GM12878 (cell line): ENCODE data around the gene DNAJC9. TPM values are rescaled to one million over a fixed set of nuclear protein-coding genes. Genes with fewer than 3 reads are reported as not detected.

Source experiments
- ATF7 ChIP-seq: fragments of 450-650 bp; IDR thresholded peaks from 2 replicates; pipeline ENCODE4 v1.6.1; 2016; ENCODE audit warnings: low read depth, mild to moderate bottlenecking
- BRCA1 ChIP-seq: IDR thresholded peaks from 2 replicates; pipeline ENCODE4 v1.6.1; 2011; ENCODE audit warnings: low read depth, low read length, improper control_type of control experiment
- CBX5 ChIP-seq: sonication (generic); IDR thresholded peaks from 2 replicates; pipeline ENCODE4 v1.6.1; 2016; ENCODE audit warnings: low read depth, moderate library complexity, mild to moderate bottlenecking, inconsistent platforms
- CREM ChIP-seq: IDR thresholded peaks from 2 replicates; pipeline ENCODE4 v1.6.1; 2014; ENCODE audit warnings: antibody characterized with exemption, low read depth
- EGR1 ChIP-seq, 2 experiments: IDR thresholded peaks; 1 replicate in 1 of 2; 2 replicates in 1 of 2; pipeline ENCODE4 v1.6.1; 2011 to 2012; ENCODE audit warnings: low read depth in 2 of 2, low read length in 2 of 2, borderline replicate concordance in 1 of 2, mild to moderate bottlenecking in 1 of 2, moderate library complexity in 1 of 2
- EP300 ChIP-seq, 2 experiments: fragments of 150-350 bp in 1 of 2; IDR thresholded peaks; 2 replicates each; pipeline ENCODE4 v1.6.1; 2011 to 2012; ENCODE audit warnings: low read depth in 2 of 2, low read length in 2 of 2, borderline replicate concordance in 1 of 2, improper control_type of control experiment in 1 of 2, inconsistent platforms in 1 of 2; ENCODE audit not compliant: control insufficient read depth in 1 of 2
- GATAD2B ChIP-seq: fragments of 450-650 bp; conservative IDR thresholded peaks from 2 replicates; pipeline ENCODE4 v1.6.1; 2017; ENCODE audit warnings: low read depth, mild to moderate bottlenecking, moderate library complexity
- LARP7 ChIP-seq: fragments of 450-650 bp; IDR thresholded peaks from 2 replicates; pipeline ENCODE4 v1.6.1; 2017; ENCODE audit warnings: mild to moderate bottlenecking
- MEF2B ChIP-seq: fragments of 450-650 bp; IDR thresholded peaks from 2 replicates; pipeline ENCODE4 v1.6.1; 2018; ENCODE audit warnings: mild to moderate bottlenecking, moderate library complexity; ENCODE audit not compliant: partially characterized antibody, poor library complexity, severe bottlenecking
- MTA2 ChIP-seq: fragments of 450-650 bp; IDR thresholded peaks from 2 replicates; pipeline ENCODE4 v1.6.1; 2016; ENCODE audit warnings: low read depth, mild to moderate bottlenecking, moderate library complexity
- NBN ChIP-seq: fragments of 450-650 bp; IDR thresholded peaks from 2 replicates; pipeline ENCODE4 v1.6.1; 2016
- NFYA ChIP-seq: IDR thresholded peaks from 2 replicates; pipeline ENCODE4 v1.6.1; 2011; ENCODE audit warnings: low read depth, mild to moderate bottlenecking, low read length, improper control_type of control experiment, borderline replicate concordance
- NR2C2 ChIP-seq: IDR thresholded peaks from 2 replicates; pipeline ENCODE4 v1.6.1; 2011; ENCODE audit warnings: borderline replicate concordance, low read depth; ENCODE audit not compliant: control insufficient read depth, insufficient read length
- POU2F2 ChIP-seq: IDR thresholded peaks from 3 replicates; pipeline ENCODE4 v1.6.1; 2011; ENCODE audit warnings: low read depth, mild to moderate bottlenecking, low read length, borderline replicate concordance
- PRDM15 ChIP-seq: fragments of 450-650 bp; formaldehyde crosslinking; IDR thresholded peaks from 2 replicates; pipeline ENCODE4 v1.4.0; 2020; ENCODE audit warnings: mild to moderate bottlenecking, moderate library complexity
- RBBP5 ChIP-seq: fragments of 200-600 bp; sonication (generic); conservative IDR thresholded peaks from 2 replicates; pipeline ENCODE4 v1.6.1; 2016
- RELA ChIP-seq: fragments of 450-650 bp; IDR thresholded peaks from 2 replicates; pipeline ENCODE4 v1.8.0; 2014; ENCODE audit warnings: borderline replicate concordance; ENCODE audit not compliant: partially characterized antibody
- RFX5 ChIP-seq: IDR thresholded peaks from 2 replicates; pipeline ENCODE4 v1.6.1; 2011; ENCODE audit warnings: low read depth, low read length, improper control_type of control experiment
- SIX5 ChIP-seq: IDR thresholded peaks from 2 replicates; pipeline ENCODE4 v1.6.1; 2011; ENCODE audit warnings: mild to moderate bottlenecking, low read depth, low read length, moderate library complexity; ENCODE audit not compliant: severe bottlenecking
- SPI1 ChIP-seq: IDR thresholded peaks from 2 replicates; pipeline ENCODE4 v1.6.1; 2011; ENCODE audit warnings: low read depth, mild to moderate bottlenecking, low read length, moderate library complexity, borderline replicate concordance; ENCODE audit not compliant: insufficient read depth
- TAF1 ChIP-seq: IDR thresholded peaks from 2 replicates; pipeline ENCODE4 v1.6.1; 2011; ENCODE audit warnings: mild to moderate bottlenecking, low read depth, low read length, borderline replicate concordance
- TARDBP ChIP-seq: IDR thresholded peaks from 2 replicates; pipeline ENCODE4 v1.6.1; 2016; ENCODE audit warnings: borderline replicate concordance
- YBX1 ChIP-seq: fragments of 450-650 bp; IDR thresholded peaks from 2 replicates; pipeline ENCODE4 v1.6.1; 2016; ENCODE audit warnings: antibody characterized with exemption
- ZNF207 ChIP-seq: fragments of 450-650 bp; IDR thresholded peaks from 2 replicates; pipeline ENCODE4 v1.6.1; 2014; ENCODE audit warnings: antibody characterized with exemption, mild to moderate bottlenecking, borderline replicate concordance
- ZNF24 ChIP-seq: fragments of 450-650 bp; IDR thresholded peaks from 2 replicates; pipeline ENCODE4 v1.6.1; 2017; ENCODE audit warnings: antibody characterized with exemption, mild to moderate bottlenecking
- ZNF274 ChIP-seq: IDR thresholded peaks from one replicate; pipeline ENCODE4 v1.8.0; 2011; ENCODE audit not compliant: insufficient read length, insufficient read depth
- polyA plus RNA-seq, 11 experiments: library from polyadenylated mRNA; depleted of rRNA in 4 of 11; unstranded in 6 of 11; stranded (reverse) in 5 of 11; fragments of >200 nt; fragmentation: Nextera tagmentation in 4 of 11; fragmentation: Illumina TruSeq in 1 of 11; extraction: Ambion mirVana in 4 of 11; extraction: Trizol in 1 of 11; gene quantifications; 1 replicate in 1 of 11; 2 replicates in 10 of 11; pipeline versions ENCODE4 v1.2.1 to v1.2.3, GENCODE V29; 2011 to 2016; ENCODE audit warnings: inconsistent platforms in 2 of 11, missing spikeins in 2 of 11, low read depth in 1 of 11
- total RNA-seq, 4 experiments: library from RNA; depleted of rRNA in 3 of 4; stranded (reverse); fragments of >200 nt in 3 of 4; fragmentation: Illumina TruSeq in 1 of 4; extraction: Trizol in 1 of 4; gene quantifications; 2 replicates each; pipeline versions ENCODE4 v1.2.1 to v1.2.3, GENCODE V29; 2013 to 2021
- TF ChIP-seq, protein P1 (sequence below): fragments of 150-350 bp; IDR thresholded peaks from 2 replicates; pipeline ENCODE4 v1.6.1; 2014; ENCODE audit warnings: mild to moderate bottlenecking, low read depth, low read length

The DNAJC9 gene
- total and polyA plus RNA-seq, 10 of the 15 experiments (the other 5 are each of a cell fraction or from before 2014, with no cell fraction given): 15.0 to 72.9 (median 41.8) TPM

DNA sequence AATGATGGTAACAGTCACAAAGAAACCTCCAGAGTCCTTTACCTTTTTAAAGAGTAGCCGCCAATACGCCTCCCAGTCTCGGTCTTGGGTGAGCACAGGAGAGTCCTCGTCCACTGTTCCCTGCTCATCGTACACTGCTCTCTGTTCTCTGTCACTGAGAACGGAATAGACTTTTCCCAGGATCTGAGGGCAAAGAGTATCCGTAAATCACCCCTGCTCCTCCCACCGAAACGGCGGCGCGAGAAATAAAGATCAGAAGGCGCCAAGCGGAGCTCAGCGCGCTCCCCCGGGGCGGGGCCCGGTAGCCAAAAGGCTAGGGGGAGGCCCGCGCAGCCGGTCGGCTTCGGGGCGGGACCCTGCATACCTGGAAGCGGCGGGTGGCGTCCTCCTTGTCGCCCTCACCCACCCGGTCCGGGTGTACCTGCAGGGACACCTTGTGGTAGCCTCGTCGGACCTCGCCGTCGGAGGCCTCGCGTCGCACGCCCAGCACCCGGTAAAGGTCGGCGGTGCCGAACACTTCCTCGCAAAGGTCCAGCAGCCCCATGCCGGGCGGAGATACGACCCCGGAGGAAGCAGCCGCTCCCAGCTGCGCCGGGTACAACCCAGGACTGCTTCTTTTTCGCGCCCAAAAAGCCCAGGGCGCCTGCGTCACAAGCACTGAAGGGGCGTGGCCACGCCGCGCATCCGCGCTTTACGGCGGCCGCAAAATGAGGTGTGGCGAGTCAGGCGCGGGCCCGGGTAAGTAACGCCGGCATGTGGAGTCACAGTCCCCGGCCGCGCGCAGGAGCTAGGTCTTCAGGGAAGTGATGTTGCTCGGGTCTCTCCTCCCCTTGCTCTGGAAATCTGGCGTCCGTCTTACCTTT is at the start of gene DNAJC9 (continued):
- TF ChIP-seq TARDBP (no peak), RFX5 (no peak), MTA2 (no peak), CREM (peak; percentile 84), SIX5 (no peak), NBN (peak; percentile 75), LARP7 (peak; percentile 96), SPI1 (no peak), ZNF207 (peak; percentile 47; the same call in 1 of the 2 replicates), CBX5 (peak; percentile 26; the same call in 1 of the 2 replicates), PRDM15 (CRISPR knock-in tag) (no peak; the same call in 1 of the 2 replicates), RELA (no peak), NFYA (no peak), ZNF24 (no peak), POU2F2 (0 out of 3 replicates have a peak, but pooled peaks have one; percentile 80), EP300 (IDR thresholded peaks at IDR 0.05; ENCODE audit: borderline replicate concordance in 1 of 2, control insufficient read depth in 1 of 2, low read depth in 2 of 2, low read length in 2 of 2) (no peak), NR2C2 (no peak), ZNF274 (no peak), GATAD2B (peak; percentile 97), TAF1 (peak; percentile 90), YBX1 (no peak), ATF7 (no peak), RBBP5 (no peak), EGR1 (IDR thresholded peaks at IDR 0.05; ENCODE audit: borderline replicate concordance in 1 of 2, low read depth in 2 of 2, low read length in 2 of 2) (no peak), BRCA1 (no peak), MEF2B (peak; percentile 28)
- TF ChIP-seq, protein P1, sequence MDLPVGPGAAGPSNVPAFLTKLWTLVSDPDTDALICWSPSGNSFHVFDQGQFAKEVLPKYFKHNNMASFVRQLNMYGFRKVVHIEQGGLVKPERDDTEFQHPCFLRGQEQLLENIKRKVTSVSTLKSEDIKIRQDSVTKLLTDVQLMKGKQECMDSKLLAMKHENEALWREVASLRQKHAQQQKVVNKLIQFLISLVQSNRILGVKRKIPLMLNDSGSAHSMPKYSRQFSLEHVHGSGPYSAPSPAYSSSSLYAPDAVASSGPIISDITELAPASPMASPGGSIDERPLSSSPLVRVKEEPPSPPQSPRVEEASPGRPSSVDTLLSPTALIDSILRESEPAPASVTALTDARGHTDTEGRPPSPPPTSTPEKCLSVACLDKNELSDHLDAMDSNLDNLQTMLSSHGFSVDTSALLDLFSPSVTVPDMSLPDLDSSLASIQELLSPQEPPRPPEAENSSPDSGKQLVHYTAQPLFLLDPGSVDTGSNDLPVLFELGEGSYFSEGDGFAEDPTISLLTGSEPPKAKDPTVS: no peak
